GM19372 (cell line): Measurements from ENCODE around the gene CENPM.
"Not testable (repeated sequence)": the region's sequence is repeated elsewhere in the genome, so short reads cannot be mapped to it uniquely, and the experiment has no call there.

Experiments
- ATAC-seq: cut with Tn5 transposase; IDR thresholded peaks from one replicate; pipeline ENCODE4 v1.9.1; 2021; ENCODE audit warnings: mild to moderate bottlenecking, low read depth, moderate library complexity; ENCODE audit not compliant: unreplicated experiment

CENPM gene

DNA sequence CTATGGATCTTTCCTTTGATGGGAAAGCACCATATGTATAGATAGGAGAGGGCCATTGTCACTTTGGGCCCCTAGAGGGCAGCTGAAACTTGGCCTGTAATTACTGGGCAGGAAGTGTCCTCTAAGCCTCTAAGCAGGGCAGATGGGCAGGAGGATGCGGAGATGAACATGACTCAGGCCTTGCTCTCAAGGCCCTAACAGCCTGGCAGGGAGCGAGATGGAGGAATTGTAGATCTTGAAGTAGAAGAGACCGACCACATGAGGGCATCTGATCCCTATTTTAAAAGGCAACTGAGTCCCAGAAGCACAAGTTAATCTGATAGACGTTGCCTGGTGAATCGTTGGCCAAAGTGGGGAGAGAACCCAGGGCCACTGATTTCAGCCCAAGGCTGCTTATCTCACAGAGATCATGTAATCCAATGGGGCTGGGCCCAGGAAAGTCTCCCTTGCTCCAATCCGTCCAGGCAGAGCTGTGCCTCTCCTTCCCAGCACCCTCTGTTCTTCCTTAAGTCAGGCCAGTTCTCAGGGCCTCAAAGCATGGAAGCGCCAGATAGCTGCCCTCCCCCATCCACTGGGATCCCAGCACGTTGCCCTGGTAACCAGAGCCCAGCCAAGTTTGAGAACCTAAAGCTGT is 19.8 kb upstream of the CENPM start:
- ATAC-seq = no peak

GRCh38 chr22:41966225-41966606 is 19.3 kb upstream of the CENPM start:
- ATAC-seq = no peak

GRCh38 chr22:41964112-41964491 is 17.1 kb upstream of the CENPM start:
- ATAC-seq = no peak

- ATAC-seq = no peak
These were observed 16.6 kb upstream of the CENPM start for GRCh38 chr22:41963453-41964111.

DNA sequence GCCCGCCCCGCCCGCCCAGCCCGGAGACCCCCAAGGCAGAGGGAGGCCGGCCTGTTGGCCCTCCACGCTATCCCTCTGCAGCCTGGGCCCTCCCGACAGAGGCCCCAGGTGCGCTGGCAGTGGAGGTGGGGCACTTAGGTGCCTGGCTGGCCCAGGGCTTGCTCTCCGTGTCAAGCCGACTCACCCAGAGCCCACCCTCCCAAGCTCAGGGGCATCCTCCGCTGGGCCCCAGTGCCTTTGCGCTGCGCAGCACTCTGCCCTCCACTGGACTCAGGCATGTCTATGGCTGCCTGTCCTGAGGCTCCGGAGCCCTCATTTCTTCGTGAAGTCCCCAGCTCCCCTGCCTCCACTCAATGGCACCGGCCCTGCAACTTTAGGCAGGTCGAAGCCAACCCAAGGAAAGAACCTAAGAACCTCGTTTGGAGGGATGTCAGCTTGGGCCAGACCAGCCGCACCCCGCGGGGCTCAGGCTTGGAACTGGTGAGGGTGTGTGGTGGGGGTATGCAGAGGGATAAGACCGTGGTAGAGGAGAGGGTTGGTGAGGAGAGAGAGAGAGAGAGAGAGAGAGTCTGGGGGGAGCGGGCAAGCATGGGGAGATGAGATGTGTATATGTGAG is 11.1 kb upstream of the CENPM start:
- ATAC-seq = no peak

DNA sequence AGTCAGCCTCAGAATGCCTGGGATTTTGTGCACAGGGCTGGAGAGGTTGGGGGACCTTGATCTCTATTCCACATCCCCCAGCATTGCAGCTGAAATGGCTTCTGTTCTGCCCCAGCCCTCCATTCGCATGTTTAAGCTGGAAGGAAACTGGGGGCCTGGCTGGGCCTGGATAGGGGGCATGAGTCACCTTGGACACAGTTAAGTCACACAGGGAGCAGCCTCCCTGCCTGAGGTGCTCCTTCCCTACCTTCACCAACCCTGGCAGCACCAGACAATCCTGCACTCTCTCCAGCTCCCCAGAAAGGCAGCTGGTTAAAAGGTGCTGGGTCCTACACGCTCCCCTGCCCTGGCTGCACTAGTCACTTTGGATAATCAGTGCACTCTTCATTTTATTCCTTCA is 5.8 kb upstream of the CENPM start:
- no peak for ATAC-seq

DNA sequence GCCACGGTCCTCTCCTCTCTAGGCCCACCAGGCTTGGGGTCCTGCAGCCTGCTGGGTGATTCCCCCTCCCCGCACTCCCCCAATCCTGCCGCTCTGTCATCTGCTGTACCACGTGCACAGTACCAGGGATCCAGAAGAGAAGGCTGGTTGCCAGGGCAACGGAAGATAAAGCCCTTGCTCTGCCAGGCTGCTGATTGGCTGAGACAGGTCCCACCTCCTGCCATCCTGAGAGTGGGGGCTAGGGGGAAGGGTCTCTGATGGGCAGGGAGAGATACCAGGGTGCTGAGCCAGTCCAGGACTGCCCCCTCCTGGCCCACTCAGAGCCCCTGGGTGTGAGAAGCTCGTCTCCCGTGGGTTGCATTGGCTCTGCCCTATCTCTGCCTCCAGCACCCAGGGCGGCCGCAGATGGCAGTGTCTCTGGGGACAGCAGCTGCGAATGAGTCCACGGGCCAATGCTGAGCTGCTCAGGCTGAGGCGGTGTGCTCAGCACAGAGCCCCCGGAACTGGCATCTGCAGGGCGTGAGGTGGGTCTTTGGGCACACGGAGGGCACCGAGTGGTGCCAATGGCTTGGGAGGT is 5.0 kb upstream of the CENPM start, which contains the start of gene SMIM45:
SMIM45 (plus strand) TSS at position 253 of the 577 bp plus-strand sequence.
- ATAC-seq = no peak

DNA sequence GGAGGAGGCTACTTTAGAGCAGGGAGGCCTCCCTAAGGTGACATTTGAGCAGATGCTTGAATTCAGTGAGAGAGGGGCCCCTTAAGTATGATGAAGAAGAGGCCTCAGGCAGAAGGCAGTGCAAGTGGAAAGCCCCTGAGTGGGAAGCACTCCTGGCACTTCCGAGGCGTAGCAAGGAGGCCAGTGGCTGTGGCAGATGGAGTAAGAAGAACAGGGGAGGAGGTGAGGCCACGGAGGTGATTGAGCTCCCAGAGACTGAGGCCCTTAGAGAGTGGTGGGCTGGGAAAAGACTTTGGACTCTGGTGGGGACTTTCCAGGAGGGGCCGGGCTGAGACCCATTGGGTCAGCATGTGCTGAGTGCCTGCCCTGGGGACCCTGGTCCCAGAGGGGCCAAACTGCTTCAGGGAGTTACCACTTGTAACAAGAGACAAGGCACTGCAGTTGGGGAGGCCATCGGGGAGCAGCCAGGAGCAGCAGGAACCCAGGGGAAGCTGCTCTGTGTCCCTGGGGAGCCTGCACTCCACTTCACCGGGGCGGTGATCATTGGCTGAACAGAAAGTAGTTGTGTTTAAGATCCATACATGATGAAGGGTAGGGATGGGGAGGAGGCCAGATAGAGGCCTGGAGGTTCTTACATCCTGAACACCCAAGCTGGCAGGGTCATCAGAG is 2.5 kb upstream of the CENPM start:
- no peak for ATAC-seq

DNA sequence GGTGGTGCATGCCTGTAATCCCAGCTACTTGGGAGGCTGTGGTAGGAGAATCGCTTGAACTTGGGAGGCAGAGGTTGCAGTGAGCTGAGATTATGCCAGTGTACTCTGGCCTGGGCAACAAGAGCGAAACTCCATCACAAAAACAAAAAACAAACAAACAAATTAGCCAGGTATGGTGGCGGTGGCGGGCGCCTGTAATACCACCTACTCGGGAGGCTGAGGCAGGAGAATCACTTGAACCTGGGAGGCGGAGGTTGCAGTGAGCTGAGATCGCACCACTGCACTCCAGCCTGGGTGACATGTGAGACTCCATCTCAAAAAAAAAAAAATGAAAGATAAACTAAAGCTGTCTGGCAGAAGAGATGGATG is 2.0 kb upstream of the CENPM start:
- ATAC-seq = not testable (repeated sequence)

DNA sequence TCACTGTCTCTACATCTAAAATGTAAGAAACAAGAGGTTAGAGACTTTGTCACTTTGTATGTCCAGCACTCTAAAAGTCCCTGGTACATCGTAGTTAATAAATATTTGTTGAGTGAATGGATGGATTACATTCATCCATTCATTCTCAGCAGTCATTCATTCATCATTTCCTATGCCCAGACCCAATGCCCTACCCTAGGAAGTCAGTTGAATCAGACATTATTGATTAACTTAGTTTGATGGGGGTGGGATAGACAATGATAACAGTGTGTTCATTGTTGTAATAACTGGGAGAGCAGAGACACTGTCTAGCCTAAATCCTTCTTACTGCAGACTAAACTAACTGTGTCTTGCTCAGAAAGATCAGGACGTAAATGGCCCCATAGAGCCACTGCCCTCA is 1.2 kb upstream of the CENPM start:
- ATAC-seq = no peak

DNA sequence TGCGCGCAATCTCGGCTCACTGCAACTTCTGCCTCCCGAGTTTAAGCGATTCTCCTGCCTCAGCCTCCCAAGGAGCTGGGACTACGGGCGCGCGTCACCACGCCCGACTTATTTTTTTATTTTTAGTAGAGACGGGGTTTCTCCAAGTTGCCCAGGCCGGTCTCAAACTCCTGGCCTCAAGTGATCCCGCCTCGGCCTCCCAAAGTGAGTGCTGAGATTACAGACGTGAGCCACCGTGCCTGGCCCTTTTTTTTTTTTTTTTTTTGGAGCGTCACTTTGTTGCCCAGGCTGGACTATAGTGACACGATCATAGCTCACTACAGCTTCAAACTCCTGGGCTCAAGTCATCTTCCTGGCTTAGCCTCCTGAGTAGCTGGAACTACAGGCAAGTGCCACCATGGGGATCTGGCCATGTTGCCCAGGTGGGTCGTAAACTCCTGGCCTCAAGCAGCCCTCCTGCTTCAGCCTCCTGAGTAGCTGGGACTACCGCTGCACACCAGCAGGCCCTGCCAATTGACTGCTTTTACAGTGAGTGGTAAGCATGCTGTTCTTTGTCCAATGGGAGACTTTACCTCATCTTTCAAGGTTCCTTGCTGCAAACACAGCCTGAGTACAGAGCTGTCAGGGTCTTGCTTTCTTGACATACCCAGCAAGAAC is 600 bp upstream of the CENPM start:
- ATAC-seq = no peak

DNA sequence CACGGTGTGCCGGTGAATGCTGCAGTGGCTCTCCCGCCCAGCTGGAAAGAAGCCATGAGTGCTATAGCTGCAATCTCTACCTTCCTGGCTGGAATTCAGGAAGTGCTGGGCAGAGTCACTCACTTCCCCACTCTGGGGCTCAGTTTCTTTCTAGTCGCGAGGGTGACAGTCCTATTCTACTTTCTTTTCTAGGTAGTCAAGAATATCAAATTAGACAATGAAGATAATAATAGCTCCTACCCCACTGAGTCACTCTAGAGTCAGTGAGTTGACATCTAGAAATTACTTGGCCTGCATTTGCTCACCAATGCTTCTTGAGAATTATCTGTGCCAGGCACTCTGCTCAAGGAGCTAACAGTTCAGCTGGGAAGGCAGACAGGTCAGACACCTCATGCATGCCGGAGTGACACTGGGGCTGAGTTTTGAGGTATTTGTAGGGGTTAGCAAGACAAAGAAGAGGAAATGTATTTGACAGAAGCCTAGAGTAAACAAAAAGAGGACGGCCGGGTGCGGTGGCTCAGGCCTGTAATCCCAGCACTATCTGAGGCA is 3.2 kb downstream of the CENPM start:
- no peak for ATAC-seq

DNA sequence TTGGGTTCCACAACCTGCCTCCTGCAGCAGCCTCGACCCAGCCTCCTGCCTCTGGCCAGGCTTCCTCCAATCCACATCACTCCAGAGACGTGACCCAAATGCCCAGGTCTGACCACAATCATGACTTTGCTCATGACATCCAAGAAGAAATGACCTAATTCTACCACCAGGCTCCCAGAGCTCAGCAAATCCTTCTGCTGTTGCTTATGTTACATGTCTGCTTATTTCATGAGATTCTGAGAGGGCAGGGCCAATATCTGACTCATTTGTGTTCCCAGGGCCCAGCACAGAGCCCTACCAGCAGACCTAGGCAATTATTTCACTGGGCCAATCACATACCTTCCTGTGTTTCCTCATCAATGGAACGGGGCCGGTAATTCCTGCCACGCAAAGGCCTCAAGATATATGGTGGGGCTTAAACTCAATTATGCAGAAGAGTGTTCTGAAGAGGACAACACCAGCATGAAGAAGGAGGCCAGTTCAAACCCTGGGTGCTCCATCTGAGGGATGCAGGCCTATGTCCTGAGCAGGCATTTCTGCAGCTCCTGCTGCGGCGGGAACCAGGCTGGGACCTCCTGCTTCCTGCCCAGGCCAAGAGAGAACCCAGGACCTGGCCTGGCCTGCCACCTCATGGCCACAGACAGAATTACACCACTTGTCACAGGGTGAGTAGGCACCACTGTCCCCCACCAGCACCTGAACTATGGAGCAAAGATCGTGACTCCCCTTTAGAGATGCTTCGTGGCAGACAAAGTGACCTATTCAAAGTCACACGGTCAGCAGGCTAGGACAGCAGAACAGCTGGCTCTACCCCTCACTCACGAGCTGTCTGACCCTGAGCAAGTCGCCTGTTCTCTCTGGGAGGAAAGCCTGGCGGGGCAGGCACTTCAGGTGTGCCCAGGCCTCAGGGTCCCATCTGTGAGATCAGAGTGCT is 5.9 kb downstream of the CENPM start:
- ATAC-seq = no peak

GRCh38 chr22:41939981-41940831 is 6.7 kb downstream of the CENPM start:
- ATAC-seq = peak; percentile 62

- ATAC-seq = no peak
These were observed 10.1 kb downstream of the CENPM start for GRCh38 chr22:41936894-41937169.

DNA sequence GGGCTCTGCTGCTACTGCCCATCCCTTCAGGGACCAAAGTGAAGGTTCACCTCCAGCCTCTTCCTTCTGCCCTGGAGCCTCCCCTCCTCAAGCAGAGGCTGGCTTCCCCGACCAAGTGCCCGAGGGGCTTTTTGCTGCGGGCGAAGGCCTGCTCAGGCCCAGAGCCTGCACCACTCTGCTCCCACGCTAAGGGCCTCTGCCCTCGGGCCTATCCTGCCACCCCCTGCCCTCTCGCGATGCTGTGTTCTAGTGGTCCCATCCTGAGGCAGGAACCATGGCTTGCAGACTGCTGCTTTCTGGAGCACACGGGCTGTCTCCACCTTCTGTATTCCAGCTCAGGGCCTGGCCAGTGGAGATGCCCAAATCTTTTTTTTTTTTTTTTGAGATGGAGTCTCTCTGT is 11.4 kb downstream of the CENPM start:
- no peak for ATAC-seq

GRCh38 chr22:41935015-41935351 is 12.0 kb downstream of the CENPM start:
- no peak for ATAC-seq

- ATAC-seq = no peak
These were observed 12.5 kb downstream of the CENPM start for GRCh38 chr22:41934284-41935014.
